Measurements from ENCODE around the gene INSIG1. TPM values are rescaled to one million over a fixed set of nuclear protein-coding genes. Genes with fewer than 3 reads are reported as not detected.

Gene INSIG1
- total and polyA plus RNA-seq, 2 donors (not counting 3 experiments of a cell fraction or from before 2014, with no cell fraction given) = 79.3 to 102 TPM

- H3K4me2 ChIP-seq (ENCODE audit: insufficient read depth, low read length) = peak overlapping the region; percentile 41
- H3K9me1 ChIP-seq (replicated peaks; ENCODE audit: control insufficient read depth, extremely low read depth, insufficient read depth, low read length) = no peaks in the 10 kb centered on the region
- peaks cover 2 to 3% of the 10 kb centered on the region in 2 experiments for H3K27me3 ChIP-seq (ENCODE audit: control insufficient read depth in 2 of 2, insufficient read depth in 2 of 2, low read length in 2 of 2)
- FAIRE-seq (peak; percentile 4), DNase-seq (ENCODE audit: low read depth, low spot score) (peak; percentile 70)
- no peaks in the 10 kb centered on the region for H3K79me2 ChIP-seq (ENCODE audit: control insufficient read depth, insufficient read depth, low read length)
- intact Hi-C loops (cut with micrococcal nuclease) = loop anchor here (1.0 to 5.0 kb wide), 7 partner anchors 46 to 432 kb away; partner anchors contain the start of genes HTR5A and PAXIP1
- no peaks in the 10 kb centered on the region for H4K20me1 ChIP-seq (replicated peaks; ENCODE audit: control insufficient read depth, extremely low read depth, insufficient read depth, low read length)
- no TSS peak for BruUV-seq (replicated peaks)
- no peaks in the 10 kb centered on the region for H3K36me3 ChIP-seq (ENCODE audit: control insufficient read depth in 2 of 2, extremely low read depth in 1 of 2, insufficient read depth in 2 of 2, low read length in 2 of 2)
- H2AFZ ChIP-seq (ENCODE audit: low read depth, low read length) = peak overlapping the region; percentile 70
- no peak overlapping the region for H3K27ac ChIP-seq (ENCODE audit: insufficient read depth, low read depth, low read length)
- no peaks in the 10 kb centered on the region for H3K4me1 ChIP-seq (ENCODE audit: control insufficient read depth, extremely low read depth, insufficient read depth, low read length)
- dilution Hi-C loops (cut with MboI; ENCODE audit: extremely low pct_ligation_motif_present, low sequenced_read_pairs) = loop anchor here (25.0 kb wide), 1 partner anchor 158 kb away; no protein-coding TSS in a partner anchor
- no peaks in the 10 kb centered on the region for H3K9me3 ChIP-seq (replicated peaks; ENCODE audit: control insufficient read depth, insufficient read depth, low read length)
- ChIA-PET CTCF (interaction anchor here (0.5 to 4.0 kb wide), 50 partner anchors 8 to 431 kb away, joined by 3 to 61 read pairs (median 4); partner anchors contain the start of genes INSIG1 and PAXIP1), POLR2A (interaction anchor here (0.6 kb wide), 1 partner anchor 342 kb away, joined by 3 read pairs; the partner anchor contains the start of gene PAXIP1)
- H3K4me3 ChIP-seq (replicated peaks in 1 of 3; ENCODE audit: insufficient read depth in 1 of 3, low read depth in 1 of 3, low read length in 3 of 3) = peak overlapping the region in 1 of 3 experiments; percentile 14
- TF ChIP-seq GATA2 (IDR thresholded peaks at IDR 0.05; ENCODE audit: insufficient read depth, insufficient read length, low read depth, low read length) (no peak), CTCF (IDR thresholded peaks at IDR 0.05; ENCODE audit: extremely low read depth in 1 of 2, insufficient read depth in 1 of 2, low read depth in 1 of 2, low read length in 2 of 2) (peak; percentile 79 to 82), POLR2A (IDR thresholded peaks at IDR 0.05; ENCODE audit: low read depth, low read length) (no peak), JUN (IDR thresholded peaks at IDR 0.05; ENCODE audit: borderline replicate concordance, insufficient read depth, insufficient read length, low read depth) (no peak), POLR2AphosphoS5 (IDR thresholded peaks at IDR 0.05; ENCODE audit: insufficient read depth, low read depth, low read length) (peak; percentile 30), FOS (IDR thresholded peaks at IDR 0.05; ENCODE audit: borderline replicate concordance, insufficient read depth, low read length) (no peak), EZH2 (IDR thresholded peaks at IDR 0.05; ENCODE audit: borderline replicate concordance, low read depth, low read length, severe bottlenecking) (peak; percentile 23), MAX (IDR thresholded peaks at IDR 0.05; ENCODE audit: insufficient read depth, insufficient read length) (no peak), MYC (IDR thresholded peaks at IDR 0.05; ENCODE audit: low read depth, low read length) (no peak)
- H3K9ac ChIP-seq (replicated peaks; ENCODE audit: extremely low read depth, insufficient read depth, low read length) = peak overlapping the region; percentile 33
Observed at GRCh38 chr7:155344618-155345433, 47.1 kb downstream of the INSIG1 start.
